ENCODE data around the gene MAP3K12. TPM values are rescaled to one million over a fixed set of nuclear protein-coding genes. Genes with fewer than 3 reads are reported as not detected.

The MAP3K12 gene
- total and polyA plus RNA-seq, 2 experiments from 2014 or later: 6.6 to 17.9 TPM

DNA sequence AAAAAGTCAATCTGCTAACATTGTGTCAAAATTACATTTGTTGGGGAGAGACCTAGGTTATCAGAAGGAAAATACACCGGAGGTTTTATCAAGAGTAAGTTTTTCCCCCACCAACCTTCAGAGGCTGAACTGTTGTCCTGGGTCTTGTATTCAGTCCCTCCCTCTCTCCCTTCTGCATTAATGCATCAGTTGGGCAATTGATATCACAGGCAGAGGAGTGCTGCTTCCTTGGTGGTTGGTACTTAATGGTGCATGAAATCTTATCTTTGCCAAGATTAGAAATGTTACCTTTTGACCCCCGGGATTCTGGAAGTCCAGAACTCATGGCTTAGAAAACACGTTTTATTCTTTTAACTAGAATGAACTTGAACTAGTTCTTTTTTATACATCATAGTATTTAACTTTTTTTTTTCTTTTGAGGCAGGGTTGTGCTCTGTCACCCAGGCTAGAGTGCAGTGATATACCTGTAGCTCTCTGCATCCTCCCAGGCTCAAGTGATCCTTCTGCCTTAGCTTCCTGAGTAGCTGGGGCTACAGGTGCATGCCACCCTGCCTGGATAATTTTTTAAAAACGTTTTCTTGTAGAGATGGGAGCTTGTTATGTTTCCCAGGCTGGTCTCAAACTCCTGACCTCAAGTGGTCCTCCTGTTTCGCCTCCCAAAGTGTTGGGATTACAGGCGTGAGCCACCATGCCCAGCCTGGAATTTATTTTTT is 42.4 kb downstream of the MAP3K12 start:
- Histone ChIP-seq H3K4me2 (no peak overlapping the region), H3K9me2 (ENCODE audit: insufficient read depth) (no peaks in the 10 kb centered on the region), H4K20me1 (replicated peaks; ENCODE audit: insufficient read depth) (peaks cover 86% of the 10 kb centered on the region), H3K27ac (ENCODE audit: low read depth) (no peak overlapping the region), H3K36me3 (ENCODE audit: insufficient read depth) (peaks cover 82% of the 10 kb centered on the region), H3K79me2 (replicated peaks; ENCODE audit: insufficient read depth) (peaks cover 97% of the 10 kb centered on the region), H3F3A (replicated peaks; ENCODE audit: low read depth) (peaks cover 50% of the 10 kb centered on the region), H3K27me3 (ENCODE audit: insufficient read depth) (no peaks in the 10 kb centered on the region), H2AFZ (no peak overlapping the region), H3K4me3 (no peak overlapping the region), H3K4me1 (ENCODE audit: insufficient read depth) (peaks cover 9% of the 10 kb centered on the region; the same call in 1 of the 2 replicates)
- DNase-seq (ENCODE audit: low spot score): no peak
- H3K36me3 Mint-ChIP-seq (ENCODE audit: low read depth): peaks cover 91% of the 10 kb centered on the region
- H3K9me3 Mint-ChIP-seq: no peaks in the 10 kb centered on the region
- ATAC-seq: no peak
- TF ChIP-seq EZH2 (IDR thresholded peaks at IDR 0.05; ENCODE audit: low read depth, unreplicated experiment): no peak
- no peak for TF ChIP-seq ZNF462 (CRISPR knock-in tag; IDR thresholded peaks at IDR 0.05)
- no peak for TF ChIP-seq JUNB (IDR thresholded peaks at IDR 0.05; ENCODE audit: unreplicated experiment)
- TF ChIP-seq, protein P1, sequence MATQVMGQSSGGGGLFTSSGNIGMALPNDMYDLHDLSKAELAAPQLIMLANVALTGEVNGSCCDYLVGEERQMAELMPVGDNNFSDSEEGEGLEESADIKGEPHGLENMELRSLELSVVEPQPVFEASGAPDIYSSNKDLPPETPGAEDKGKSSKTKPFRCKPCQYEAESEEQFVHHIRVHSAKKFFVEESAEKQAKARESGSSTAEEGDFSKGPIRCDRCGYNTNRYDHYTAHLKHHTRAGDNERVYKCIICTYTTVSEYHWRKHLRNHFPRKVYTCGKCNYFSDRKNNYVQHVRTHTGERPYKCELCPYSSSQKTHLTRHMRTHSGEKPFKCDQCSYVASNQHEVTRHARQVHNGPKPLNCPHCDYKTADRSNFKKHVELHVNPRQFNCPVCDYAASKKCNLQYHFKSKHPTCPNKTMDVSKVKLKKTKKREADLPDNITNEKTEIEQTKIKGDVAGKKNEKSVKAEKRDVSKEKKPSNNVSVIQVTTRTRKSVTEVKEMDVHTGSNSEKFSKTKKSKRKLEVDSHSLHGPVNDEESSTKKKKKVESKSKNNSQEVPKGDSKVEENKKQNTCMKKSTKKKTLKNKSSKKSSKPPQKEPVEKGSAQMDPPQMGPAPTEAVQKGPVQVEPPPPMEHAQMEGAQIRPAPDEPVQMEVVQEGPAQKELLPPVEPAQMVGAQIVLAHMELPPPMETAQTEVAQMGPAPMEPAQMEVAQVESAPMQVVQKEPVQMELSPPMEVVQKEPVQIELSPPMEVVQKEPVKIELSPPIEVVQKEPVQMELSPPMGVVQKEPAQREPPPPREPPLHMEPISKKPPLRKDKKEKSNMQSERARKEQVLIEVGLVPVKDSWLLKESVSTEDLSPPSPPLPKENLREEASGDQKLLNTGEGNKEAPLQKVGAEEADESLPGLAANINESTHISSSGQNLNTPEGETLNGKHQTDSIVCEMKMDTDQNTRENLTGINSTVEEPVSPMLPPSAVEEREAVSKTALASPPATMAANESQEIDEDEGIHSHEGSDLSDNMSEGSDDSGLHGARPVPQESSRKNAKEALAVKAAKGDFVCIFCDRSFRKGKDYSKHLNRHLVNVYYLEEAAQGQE (IDR thresholded peaks at IDR 0.05; ENCODE audit: unreplicated experiment): no peak
- TF ChIP-seq ETS1 (IDR thresholded peaks at IDR 0.05): no peak
- TF ChIP-seq ZNF114 (CRISPR knock-in tag; IDR thresholded peaks at IDR 0.05): no peak
- H3K4me1 Mint-ChIP-seq: peaks cover 45% of the 10 kb centered on the region
- H3K27me3 Mint-ChIP-seq (ENCODE audit: insufficient read depth, low read depth, poor library complexity): peaks cover 18% of the 10 kb centered on the region
- H3K27ac Mint-ChIP-seq: no peak overlapping the region
- no peak overlapping the region for H3K4me3 Mint-ChIP-seq

All from GM23338 (cell line).